ENCODE results near the gene THNSL1. TPM values are rescaled to one million over a fixed set of nuclear protein-coding genes. Genes with fewer than 3 reads are reported as not detected.

THNSL1 gene
- total and polyA plus RNA-seq, 2 donors (not counting 1 experiment from before 2014, with no cell fraction given): 1.6 to 4.3 TPM

GRCh38 chr10:24991298-24991697 lies 25.1 kb upstream of the THNSL1 start:
- no peak overlapping the region for H3K4me3 ChIP-seq (replicated peaks in 1 of 4; ENCODE audit: control extremely low read depth in 1 of 4, insufficient read depth in 1 of 4, low read depth in 3 of 4, low read length in 4 of 4)
- H3K36me3 ChIP-seq (ENCODE audit: control insufficient read depth, insufficient read depth, low read length): no peaks in the 10 kb centered on the region
- H3K9ac ChIP-seq (ENCODE audit: insufficient read depth, low read length): no peak overlapping the region
- no peaks in the 10 kb centered on the region for H3K9me3 ChIP-seq (ENCODE audit: control insufficient read depth, insufficient read depth, low read depth, low read length)
- TF ChIP-seq CTCF (conservative IDR thresholded peaks at IDR 0.05 in 1 of 2, IDR thresholded peaks at IDR 0.05 in 1 of 2; ENCODE audit: low read depth in 1 of 2, low read length in 2 of 2) (no peak), EZH2 (IDR thresholded peaks at IDR 0.05; ENCODE audit: low read length, missing control alignments) (no peak)
- no peaks in the 10 kb centered on the region for H4K20me1 ChIP-seq (ENCODE audit: control insufficient read depth, extremely low read depth, insufficient read depth, low read length)
- no peaks in the 10 kb centered on the region for H3K79me2 ChIP-seq (ENCODE audit: control insufficient read depth, insufficient read depth, low read length)
- no peak overlapping the region for H2AFZ ChIP-seq (ENCODE audit: low read length)
- H3K27ac ChIP-seq (ENCODE audit: insufficient read depth, low read length): no peak overlapping the region
- H3K27me3 ChIP-seq (ENCODE audit: control insufficient read depth, insufficient read depth, low read length): no peaks in the 10 kb centered on the region
- no peaks in the 10 kb centered on the region for H3K4me1 ChIP-seq (ENCODE audit: control insufficient read depth, extremely low read depth, insufficient read depth, low read length)
- no peak overlapping the region for H3K4me2 ChIP-seq (ENCODE audit: extremely low read depth, insufficient read depth, low read length)
- DNase-seq (ENCODE audit: low read depth in 2 of 2): no peak

- Histone ChIP-seq H3K79me2 (ENCODE audit: control insufficient read depth, insufficient read depth, low read length) (no peaks in the 10 kb centered on the region), H4K20me1 (ENCODE audit: control insufficient read depth, extremely low read depth, insufficient read depth, low read length) (no peaks in the 10 kb centered on the region), H3K4me2 (ENCODE audit: extremely low read depth, insufficient read depth, low read length) (no peak overlapping the region), H3K27me3 (ENCODE audit: control insufficient read depth, insufficient read depth, low read length) (no peaks in the 10 kb centered on the region), H2AFZ (ENCODE audit: low read length) (no peak overlapping the region), H3K27ac (ENCODE audit: insufficient read depth, low read length) (no peak overlapping the region), H3K4me3 (replicated peaks in 1 of 4; ENCODE audit: control extremely low read depth in 1 of 4, insufficient read depth in 1 of 4, low read depth in 3 of 4, low read length in 4 of 4) (no peak overlapping the region), H3K36me3 (ENCODE audit: control insufficient read depth, insufficient read depth, low read length) (no peaks in the 10 kb centered on the region), H3K9me3 (ENCODE audit: control insufficient read depth, insufficient read depth, low read depth, low read length) (no peaks in the 10 kb centered on the region), H3K9ac (ENCODE audit: insufficient read depth, low read length) (no peak overlapping the region), H3K4me1 (ENCODE audit: control insufficient read depth, extremely low read depth, insufficient read depth, low read length) (no peaks in the 10 kb centered on the region)
- no peak for TF ChIP-seq CTCF (conservative IDR thresholded peaks at IDR 0.05 in 1 of 2, IDR thresholded peaks at IDR 0.05 in 1 of 2; ENCODE audit: low read depth in 1 of 2, low read length in 2 of 2)
- no peak for TF ChIP-seq EZH2 (IDR thresholded peaks at IDR 0.05; ENCODE audit: low read length, missing control alignments)
- DNase-seq (ENCODE audit: low read depth in 2 of 2): no peak
Measured at GRCh38 chr10:24992512-24993133, 23.8 kb upstream of the THNSL1 start.

- H4K20me1 ChIP-seq (ENCODE audit: control insufficient read depth, extremely low read depth, insufficient read depth, low read length): no peaks in the 10 kb centered on the region
- no peak overlapping the region for H3K4me2 ChIP-seq (ENCODE audit: extremely low read depth, insufficient read depth, low read length)
- no peaks in the 10 kb centered on the region for H3K79me2 ChIP-seq (ENCODE audit: control insufficient read depth, insufficient read depth, low read length)
- no peaks in the 10 kb centered on the region for H3K27me3 ChIP-seq (ENCODE audit: control insufficient read depth, insufficient read depth, low read length)
- no peak for TF ChIP-seq CTCF (conservative IDR thresholded peaks at IDR 0.05 in 1 of 2, IDR thresholded peaks at IDR 0.05 in 1 of 2; ENCODE audit: low read depth in 1 of 2, low read length in 2 of 2)
- no peak for TF ChIP-seq EZH2 (IDR thresholded peaks at IDR 0.05; ENCODE audit: low read length, missing control alignments)
- no peak overlapping the region for H3K27ac ChIP-seq (ENCODE audit: insufficient read depth, low read length)
- H3K36me3 ChIP-seq (ENCODE audit: control insufficient read depth, insufficient read depth, low read length): no peaks in the 10 kb centered on the region
- no peaks in the 10 kb centered on the region for H3K4me1 ChIP-seq (ENCODE audit: control insufficient read depth, extremely low read depth, insufficient read depth, low read length)
- DNase-seq (ENCODE audit: low read depth in 2 of 2): peak in 1 of 2 donors; percentile 7
- H3K9me3 ChIP-seq (ENCODE audit: control insufficient read depth, insufficient read depth, low read depth, low read length): no peaks in the 10 kb centered on the region
- H3K9ac ChIP-seq (ENCODE audit: insufficient read depth, low read length): no peak overlapping the region
- no peak overlapping the region for H3K4me3 ChIP-seq (replicated peaks in 1 of 4; ENCODE audit: control extremely low read depth in 1 of 4, insufficient read depth in 1 of 4, low read depth in 3 of 4, low read length in 4 of 4)
- H2AFZ ChIP-seq (ENCODE audit: low read length): no peak overlapping the region
Measured at GRCh38 chr10:24993237-24993958, 23.0 kb upstream of the THNSL1 start.
